GM21737 (cell line): Measurements from ENCODE around the gene TAMALIN.
"Not testable (repeated sequence)": the region's sequence is repeated elsewhere in the genome, so short reads cannot be mapped to it uniquely, and the experiment has no call there.

ENCODE experiments used
- ATAC-seq: cut with Tn5 transposase; IDR thresholded peaks from one replicate; pipeline ENCODE4 v1.9.1; 2021; ENCODE audit warnings: mild to moderate bottlenecking, moderate library complexity; ENCODE audit not compliant: unreplicated experiment

The TAMALIN gene

GRCh38 chr12:52006726-52007157 lies at the start of gene TAMALIN:
TSS of gene TAMALIN (plus strand) at chr12:52006946. CDS start at chr12:52007020, 74 bp downstream.
- ATAC-seq, result no peak

- no peak for ATAC-seq
Observed at GRCh38 chr12:51958542-51958941, 48.2 kb upstream of the TAMALIN start.

GRCh38 chr12:51959211-51959610 lies 47.5 kb upstream of the TAMALIN start:
- no peak for ATAC-seq

GRCh38 chr12:51959921-51960320 lies 46.8 kb upstream of the TAMALIN start:
- ATAC-seq, result no peak

- no peak for ATAC-seq
Observed at GRCh38 chr12:51960488-51960887, 46.3 kb upstream of the TAMALIN start.

- ATAC-seq, result no peak
Observed at GRCh38 chr12:51960890-51961289, 45.9 kb upstream of the TAMALIN start.

- ATAC-seq, result no peak
Observed at GRCh38 chr12:51961834-51962233, 44.9 kb upstream of the TAMALIN start.

- ATAC-seq, result no peak
Observed at GRCh38 chr12:51962737-51963136, 44.0 kb upstream of the TAMALIN start.

GRCh38 chr12:51963477-51963876 lies 43.3 kb upstream of the TAMALIN start:
- no peak for ATAC-seq

- no peak for ATAC-seq
Observed at GRCh38 chr12:51969643-51970042, 37.1 kb upstream of the TAMALIN start.

GRCh38 chr12:51970904-51971646 lies 35.7 kb upstream of the TAMALIN start:
- peak; percentile 82 for ATAC-seq

GRCh38 chr12:51971679-51972421 lies 34.9 kb upstream of the TAMALIN start:
- no peak for ATAC-seq

GRCh38 chr12:51972422-51972812 lies 34.3 kb upstream of the TAMALIN start:
- no peak for ATAC-seq

GRCh38 chr12:51972849-51973273 lies 33.9 kb upstream of the TAMALIN start:
- ATAC-seq, result no peak

GRCh38 chr12:51973560-51973959 lies 33.2 kb upstream of the TAMALIN start:
- no peak for ATAC-seq

GRCh38 chr12:51974646-51975045 lies 32.1 kb upstream of the TAMALIN start:
- ATAC-seq, result no peak

- no peak for ATAC-seq
Observed at GRCh38 chr12:51975196-51975595, 31.6 kb upstream of the TAMALIN start.

GRCh38 chr12:51976376-51977160 lies 30.2 kb upstream of the TAMALIN start:
- no peak for ATAC-seq

- no peak for ATAC-seq
Observed at GRCh38 chr12:51977320-51977753, 29.4 kb upstream of the TAMALIN start.

GRCh38 chr12:51979306-51979705 lies 27.4 kb upstream of the TAMALIN start:
- not testable (repeated sequence) for ATAC-seq

GRCh38 chr12:51980051-51980808 lies 26.5 kb upstream of the TAMALIN start:
- ATAC-seq, result peak; percentile 80
